HCT116 (cell line): ENCODE results near the gene CSH1. TPM values are rescaled to one million over a fixed set of nuclear protein-coding genes. Genes with fewer than 3 reads are reported as not detected.

Experiments used
- ATAC-seq: fragments of 200-7000 bp; cut with Tn5 transposase; 2 replicates; pipeline ENCODE4 v1.9.1; 2020; ENCODE audit warnings: mild to moderate bottlenecking, moderate library complexity
- BruUV-seq: library from RNA; stranded (reverse); fragments of 400-500 nt; replicated peaks from 2 replicates; lab custom pipeline; 2021; lab: Mats Ljungman, UMichigan
- CTCF ChIA-PET: fragments of 300-600 bp; sonication (Branson Sonifier 250); formaldehyde crosslinking; loops from one replicate; lab custom pipeline; 2021; ENCODE audit warnings: antibody characterized with exemption; lab: Charles Lee
- POLR2A ChIA-PET: fragments of 300-600, 350-600 bp; sonication (Branson Sonifier 250); formaldehyde crosslinking; loops from one replicate; lab custom pipeline; 2021; ENCODE audit warnings: antibody characterized with exemption; lab: Charles Lee
- RAD21 ChIA-PET, 2 experiments: fragments of 300-600 bp; sonication (Branson Sonifier 250); formaldehyde crosslinking; loops; one replicate each; lab custom pipeline; 2023; ENCODE audit warnings: low total read pairs in 2 of 2; ENCODE audit not compliant: uncharacterized antibody in 2 of 2, unreplicated experiment in 2 of 2, low non-redundant PET in 1 of 2; lab: Charles Lee
- DNase-seq: peaks from one replicate; pipeline ENCODE4 v3.0.0-alpha.2; 2010; ENCODE audit warnings: low read depth, low spot score
- H2AFZ ChIP-seq: fragments of 200-600 bp; shearing (Covaris generic), sonication (generic); 2 replicates; pipeline ENCODE4 v1.6.1; 2017; ENCODE audit warnings: low read depth, mixed run types, mixed read lengths, antibody characterized with exemption, low read length; ENCODE audit not compliant: poor library complexity, severe bottlenecking
- H3K27ac ChIP-seq: 2 replicates; pipeline ENCODE4 v1.5.1; 2012; ENCODE audit warnings: low read depth, low read length
- H3K27me3 ChIP-seq: fragments of 200-600 bp; sonication (generic); 2 replicates; pipeline ENCODE4 v1.6.1; 2016; ENCODE audit warnings: mixed run types, low read length, mixed read lengths; ENCODE audit not compliant: insufficient read depth
- H3K36me3 ChIP-seq, 2 experiments: fragments of 200-500 bp in 1 of 2; fragments of 200-600 bp in 1 of 2; sonication (Bioruptor generic) in 1 of 2; sonication (generic) in 1 of 2; 2 replicates each; pipeline versions ENCODE4 v1.5.1 to v1.6.1; 2014 to 2016; ENCODE audit warnings: low read length in 2 of 2, inconsistent platforms in 1 of 2, mixed read lengths in 1 of 2, mixed run types in 1 of 2; ENCODE audit not compliant: insufficient read depth in 2 of 2, control insufficient read depth in 1 of 2
- H3K4me1 ChIP-seq, 2 experiments: fragments of 200-600 bp in 1 of 2; sonication (generic) in 1 of 2; 2 replicates each; pipeline versions ENCODE4 v1.5.1 to v1.6.1; 2012 to 2017; ENCODE audit warnings: low read length in 2 of 2, inconsistent platforms in 1 of 2, mild to moderate bottlenecking in 1 of 2, mixed read lengths in 1 of 2, mixed run types in 1 of 2, moderate library complexity in 1 of 2; ENCODE audit not compliant: insufficient read depth in 2 of 2, control insufficient read depth in 1 of 2
- H3K4me2 ChIP-seq: fragments of 200-600 bp; sonication (generic); 2 replicates; pipeline ENCODE4 v1.6.1; 2017; ENCODE audit warnings: mixed run types, low read length, mixed read lengths
- H3K4me3 ChIP-seq, 2 experiments: fragments of 200-600 bp in 1 of 2; sonication (generic) in 1 of 2; replicated peaks in 1 of 2; 2 replicates each; pipeline ENCODE4 v1.5.1; 2011 to 2016; ENCODE audit warnings: low read length in 2 of 2, control low read depth in 1 of 2, low read depth in 1 of 2, mild to moderate bottlenecking in 1 of 2, mixed read lengths in 1 of 2, mixed run types in 1 of 2
- H3K79me2 ChIP-seq: fragments of 200-600 bp; sonication (generic); 2 replicates; pipeline ENCODE4 v1.6.1; 2017; ENCODE audit warnings: mild to moderate bottlenecking, mixed run types, low read length, moderate library complexity, mixed read lengths; ENCODE audit not compliant: insufficient read depth
- H3K9ac ChIP-seq: fragments of 200-600 bp; sonication (generic); 2 replicates; pipeline ENCODE4 v1.6.1; 2016; ENCODE audit warnings: low read length, mixed read lengths
- H3K9me2 ChIP-seq: fragments of 200-600 bp; sonication (generic), shearing (Covaris generic); 2 replicates; pipeline ENCODE4 v1.6.1; 2017; ENCODE audit warnings: mixed run types, mild to moderate bottlenecking, moderate library complexity; ENCODE audit not compliant: insufficient read depth
- H3K9me3 ChIP-seq, 2 experiments: fragments of 200-500 bp in 1 of 2; fragments of 200-600 bp in 1 of 2; sonication (Bioruptor generic) in 1 of 2; sonication (generic) in 1 of 2; 2 replicates each; pipeline ENCODE4 v1.6.1; 2014 to 2017; ENCODE audit warnings: low read length in 2 of 2, mixed read lengths in 2 of 2, inconsistent platforms in 1 of 2, low read depth in 1 of 2, mild to moderate bottlenecking in 1 of 2, mixed run types in 1 of 2, moderate library complexity in 1 of 2; ENCODE audit not compliant: control insufficient read depth in 1 of 2, insufficient read depth in 1 of 2
- H4K20me1 ChIP-seq: fragments of 200-600 bp; sonication (generic), shearing (Covaris generic); 2 replicates; pipeline ENCODE4 v1.6.1; 2017; ENCODE audit warnings: mixed run types, mild to moderate bottlenecking, moderate library complexity; ENCODE audit not compliant: insufficient read depth
- ATF3 ChIP-seq: IDR thresholded peaks from 2 replicates; pipeline ENCODE4 v1.6.1; 2012
- EGR1 ChIP-seq: IDR thresholded peaks from 2 replicates; pipeline ENCODE4 v1.6.1; 2012; ENCODE audit warnings: low read depth
- EZH2phosphoT487 ChIP-seq: fragments of 200-600 bp; IDR thresholded peaks from 2 replicates; pipeline ENCODE4 v1.6.1; 2018; ENCODE audit warnings: antibody characterized with exemption, borderline replicate concordance
- JUND ChIP-seq: IDR thresholded peaks from 2 replicates; pipeline ENCODE4 v1.6.1; 2012
- RAD21 ChIP-seq: IDR thresholded peaks from 2 replicates; pipeline ENCODE4 v1.6.1; 2012; ENCODE audit warnings: low read depth, mild to moderate bottlenecking
- SIN3A ChIP-seq: IDR thresholded peaks from 2 replicates; pipeline ENCODE4 v1.6.1; 2012; ENCODE audit warnings: low read depth
- TCF7L2 ChIP-seq: IDR thresholded peaks from 2 replicates; pipeline ENCODE4 v1.7.0; 2011; ENCODE audit warnings: borderline replicate concordance, inconsistent platforms; ENCODE audit not compliant: insufficient read depth, insufficient read length; ENCODE audit errors: extremely low read depth
- ZBTB33 ChIP-seq: IDR thresholded peaks from 2 replicates; pipeline ENCODE4 v1.6.1; 2011; ENCODE audit warnings: mild to moderate bottlenecking, low read length, moderate library complexity; ENCODE audit not compliant: insufficient replicate concordance; ENCODE audit errors: extremely low read depth
- ZFX ChIP-seq: fragments of 450-650 bp; IDR thresholded peaks from 2 replicates; pipeline ENCODE4 v1.6.1; 2017
- ZNF274 ChIP-seq: fragments of 200-500 bp; sonication (Bioruptor generic); IDR thresholded peaks from 2 replicates; pipeline ENCODE4 v1.6.1; 2014; ENCODE audit warnings: mild to moderate bottlenecking, low read depth, low read length, inconsistent platforms
- intact Hi-C: fragments of 100-400 bp; cut with micrococcal nuclease; formaldehyde crosslinking; loops from 2 replicates; pipeline ENCODE4 v1.10.0; 2022
- total RNA-seq: library from RNA; stranded (reverse); gene quantifications from one replicate; pipeline ENCODE4 v1.2.1, GENCODE V29; 2021; ENCODE audit not compliant: unreplicated experiment

The CSH1 gene
- total RNA-seq, 1 experiment from 2014 or later = not detected

GRCh38 chr17:63928172-63928666 is 31.8 kb upstream of the CSH1 start:
- Histone ChIP-seq H3K4me2 (no peak overlapping the region), H4K20me1 (no peaks in the 10 kb centered on the region), H3K36me3 (no peaks in the 10 kb centered on the region), H3K9me2 (no peaks in the 10 kb centered on the region), H3K4me3 (no peak overlapping the region), H3K9ac (no peak overlapping the region), H2AFZ (no peak overlapping the region), H3K27ac (no peak overlapping the region), H3K27me3 (no peaks in the 10 kb centered on the region), H3K9me3 (no peaks in the 10 kb centered on the region), H3K79me2 (no peaks in the 10 kb centered on the region), H3K4me1 (peaks cover 0 to 11% of the 10 kb centered on the region in 2 experiments; a peak in 3 of 4 replicates)
- ChIA-PET POLR2A (no interaction called here), RAD21 (interaction anchor here in 1 of 2 experiments (0.6 kb wide), 1 partner anchor 102 kb away, joined by 4 read pairs; no protein-coding TSS in a partner anchor), CTCF (interaction anchor here (0.6 to 1.0 kb wide), 3 partner anchors 8 to 205 kb away, joined by 3 read pairs; no protein-coding TSS in a partner anchor)
- intact Hi-C loops = no loop called here
- no TSS peak for BruUV-seq
- no peak for ATAC-seq
- TF ChIP-seq ZFX = no peak
- no peak for TF ChIP-seq ZBTB33
- TF ChIP-seq TCF7L2 = no peak
- TF ChIP-seq RAD21 = no peak
- TF ChIP-seq ATF3 = no peak
- no peak for TF ChIP-seq EZH2phosphoT487
- no peak for TF ChIP-seq ZNF274
- TF ChIP-seq JUND = no peak
- TF ChIP-seq EGR1 = no peak
- TF ChIP-seq SIN3A = no peak
- no peak for DNase-seq
